Measurements from ENCODE around the gene SUPT16H. TPM values are rescaled to one million over a fixed set of nuclear protein-coding genes. Genes with fewer than 3 reads are reported as not detected.

SUPT16H gene
- total and polyA plus RNA-seq, 11 donors: 19.5 to 42.3 (median 29.6) TPM

- 34 to 52% (median 36%) methylated on average over 2 to 3 of the region's 3 CpGs for WGBS, 4 donors
- H3K27ac ChIP-seq: no peak overlapping the region
- H3K27me3 ChIP-seq: no peaks in the 10 kb centered on the region
- intact Hi-C loops (cut with DNase I): loop anchor here in 2 of 10 donors (10.0 kb wide), 2 partner anchors 54 to 116 kb away; no protein-coding TSS in a partner anchor
- H3K4me3 ChIP-seq: no peak overlapping the region
- no peak for DNase-seq
- peaks cover 0 to 6% (median 0%) of the 10 kb centered on the region in 12 donors for H3K4me1 ChIP-seq
- no peaks in the 10 kb centered on the region for H3K9me3 ChIP-seq
- no peak for ATAC-seq
- TF ChIP-seq CTCF (IDR thresholded peaks at IDR 0.05) (no peak), POLR2A (IDR thresholded peaks at IDR 0.05) (no peak)
- H3K36me3 ChIP-seq: peaks cover 0 to 52% (median 42%) of the 10 kb centered on the region in 9 donors
Measured at GRCh38 chr14:21350539-21350938, 33.3 kb downstream of the SUPT16H start.

GRCh38 chr14:21347201-21347600 lies 36.6 kb downstream of the SUPT16H start:
- Histone ChIP-seq H3K9me3 (no peaks in the 10 kb centered on the region), H3K27me3 (no peaks in the 10 kb centered on the region), H3K27ac (no peak overlapping the region), H3K4me1 (peaks cover 0 to 9% (median 0%) of the 10 kb centered on the region in 12 donors), H3K36me3 (peaks cover 0 to 20% (median 9%) of the 10 kb centered on the region in 9 donors), H3K4me3 (no peak overlapping the region)
- intact Hi-C loops (cut with DNase I): no loop called here
- ATAC-seq: no peak
- WGBS, 4 donors: 72 to 78% (median 73%) methylated on average over 2 of the region's 2 CpGs
- no peak for TF ChIP-seq CTCF (IDR thresholded peaks at IDR 0.05)
- TF ChIP-seq POLR2A (IDR thresholded peaks at IDR 0.05): no peak
- DNase-seq: no peak

- Histone ChIP-seq H3K27me3 (no peaks in the 10 kb centered on the region), H3K27ac (no peak overlapping the region), H3K9me3 (no peaks in the 10 kb centered on the region), H3K36me3 (peaks cover 0 to 14% (median 4%) of the 10 kb centered on the region in 9 donors), H3K4me1 (peaks cover 0 to 5% (median 0%) of the 10 kb centered on the region in 12 donors), H3K4me3 (no peak overlapping the region)
- 80 to 89% (median 84%) methylated on average over 2 of the region's 2 CpGs for WGBS, 4 donors
- intact Hi-C loops (cut with DNase I): no loop called here
- no peak for DNase-seq
- TF ChIP-seq POLR2A (IDR thresholded peaks at IDR 0.05) (no peak), CTCF (IDR thresholded peaks at IDR 0.05) (no peak)
- ATAC-seq: no peak
Measured at GRCh38 chr14:21346532-21347135, 37.2 kb downstream of the SUPT16H start.

GRCh38 chr14:21343035-21343794 lies 40.6 kb downstream of the SUPT16H start:
- WGBS, 4 donors: 75 to 81% (median 78%) methylated on average over 13 of the region's 13 CpGs
- H3K4me3 ChIP-seq: no peak overlapping the region
- H3K4me1 ChIP-seq: peaks cover 0 to 5% (median 0%) of the 10 kb centered on the region in 12 donors
- H3K9me3 ChIP-seq: no peaks in the 10 kb centered on the region
- ATAC-seq (no peak), DNase-seq (no peak)
- no peaks in the 10 kb centered on the region for H3K36me3 ChIP-seq
- intact Hi-C loops (cut with DNase I): no loop called here
- H3K27me3 ChIP-seq: no peaks in the 10 kb centered on the region
- H3K27ac ChIP-seq: no peak overlapping the region
- TF ChIP-seq CTCF (IDR thresholded peaks at IDR 0.05) (no peak), POLR2A (IDR thresholded peaks at IDR 0.05) (no peak)
